Measurements from ENCODE around the gene CD300LG.

- TF ChIP-seq SP1 (IDR thresholded peaks at IDR 0.05) (no peak), BHLHE40 (IDR thresholded peaks at IDR 0.05; ENCODE audit: borderline replicate concordance) (no peak), FOXM1 (IDR thresholded peaks at IDR 0.05; ENCODE audit: borderline replicate concordance) (no peak), ARNT (IDR thresholded peaks at IDR 0.05) (no peak), FOXA1 (IDR thresholded peaks at IDR 0.05) (no peak), L3MBTL2 (conservative IDR thresholded peaks at IDR 0.05) (no peak), SUZ12 (IDR thresholded peaks at IDR 0.05) (no peak)
Observed at GRCh38 chr17:43831633-43832032, 15.3 kb upstream of the CD300LG start.

Data from HEK293T (cell line).